DMS53 (cell line): Measurements from ENCODE around the gene SMCHD1.
"Not testable (repeated sequence)": the region's sequence is repeated elsewhere in the genome, so short reads cannot be mapped to it uniquely, and the experiment has no call there.

ENCODE experiments used
- DNase-seq: peaks from one replicate; lab custom pipeline; 2025; lab: John Stamatoyannopoulos, UW

SMCHD1 gene

GRCh38 chr18:2657788-2658458 is 2.4 kb downstream of the SMCHD1 start:
- peak; percentile 92 for DNase-seq

GRCh38 chr18:2660849-2661248 is 5.3 kb downstream of the SMCHD1 start:
- not testable (repeated sequence) for DNase-seq

GRCh38 chr18:2662288-2662687 is 6.8 kb downstream of the SMCHD1 start:
- not testable (repeated sequence) for DNase-seq

- DNase-seq: no peak
Observed at GRCh38 chr18:2662990-2663389, 7.5 kb downstream of the SMCHD1 start.

GRCh38 chr18:2672410-2672809 is 16.9 kb downstream of the SMCHD1 start:
- DNase-seq: no peak

GRCh38 chr18:2672872-2673271 is 17.3 kb downstream of the SMCHD1 start:
- DNase-seq: no peak

- DNase-seq: not testable (repeated sequence)
Observed at GRCh38 chr18:2678933-2679332, 23.4 kb downstream of the SMCHD1 start.

- DNase-seq: no peak
Observed at GRCh38 chr18:2680216-2680792, 24.8 kb downstream of the SMCHD1 start.

- no peak for DNase-seq
Observed at GRCh38 chr18:2681993-2682603, 26.6 kb downstream of the SMCHD1 start.

GRCh38 chr18:2683055-2683454 is 27.5 kb downstream of the SMCHD1 start:
- DNase-seq: no peak

GRCh38 chr18:2686349-2686968 is 30.9 kb downstream of the SMCHD1 start:
- DNase-seq: no peak

GRCh38 chr18:2687390-2688001 is 32.0 kb downstream of the SMCHD1 start:
- DNase-seq: no peak

GRCh38 chr18:2692508-2692907 is 37.0 kb downstream of the SMCHD1 start:
- no peak for DNase-seq

- DNase-seq: no peak
Observed at GRCh38 chr18:2697184-2697583, 41.7 kb downstream of the SMCHD1 start.

GRCh38 chr18:2699001-2699400 is 43.5 kb downstream of the SMCHD1 start:
- no peak for DNase-seq

- no peak for DNase-seq
Observed at GRCh38 chr18:2704541-2704940, 49.0 kb downstream of the SMCHD1 start.

GRCh38 chr18:2706903-2707302 is 51.4 kb downstream of the SMCHD1 start:
- DNase-seq: no peak

GRCh38 chr18:2707551-2708168 is 52.1 kb downstream of the SMCHD1 start:
- DNase-seq: no peak

- no peak for DNase-seq
Observed at GRCh38 chr18:2709316-2709715, 53.8 kb downstream of the SMCHD1 start.

- DNase-seq: no peak
Observed at GRCh38 chr18:2714140-2714539, 58.6 kb downstream of the SMCHD1 start.

GRCh38 chr18:2715990-2716389 is 60.5 kb downstream of the SMCHD1 start:
- no peak for DNase-seq
